ENCODE data around the gene MYOD1. TPM values are rescaled to one million over a fixed set of nuclear protein-coding genes. Genes with fewer than 3 reads are reported as not detected.

MYOD1 gene
- total RNA-seq, 2 experiments from 2014 or later, result not detected

GRCh38 chr11:17695454-17696441 is 23.6 kb upstream of the MYOD1 start:
- ChIA-PET CTCF (ENCODE audit: unreplicated experiment) (no interaction called here), POLR2A (no interaction called here)
- BruUV-seq (replicated peaks), result no TSS peak
- Histone ChIP-seq H3K4me3 (ENCODE audit: low read depth, low read length, poor library complexity, severe bottlenecking) (no peak overlapping the region), H3K79me2 (ENCODE audit: insufficient read depth, low read depth, low read length) (no peaks in the 10 kb centered on the region), H3K36me3 (ENCODE audit: insufficient read depth, low read length) (no peaks in the 10 kb centered on the region), H3K4me2 (ENCODE audit: low read length) (no peak overlapping the region), H2AFZ (ENCODE audit: low read length) (no peak overlapping the region), H3K27ac (ENCODE audit: low read depth, low read length, poor library complexity, severe bottlenecking) (no peak overlapping the region), H3K9me2 (ENCODE audit: insufficient read depth, low read length) (no peaks in the 10 kb centered on the region), H3K4me1 (ENCODE audit: insufficient read depth, low read length, poor library complexity, severe bottlenecking) (no peaks in the 10 kb centered on the region), H4K20me1 (ENCODE audit: insufficient read depth, low read length) (no peaks in the 10 kb centered on the region), H3K9me3 (ENCODE audit: low read length) (no peaks in the 10 kb centered on the region)
- no peak for TF ChIP-seq CTCF (conservative IDR thresholded peaks at IDR 0.05; ENCODE audit: low read length)
- TF ChIP-seq EZH2phosphoT487 (IDR thresholded peaks at IDR 0.05; ENCODE audit: borderline replicate concordance, low read depth, low read length), result no peak
- DNase-seq (ENCODE audit: low spot score), result no peak
- intact Hi-C loops (cut with micrococcal nuclease; ENCODE audit: unreplicated experiment), result no loop called here

- Histone ChIP-seq H3K4me1 (ENCODE audit: insufficient read depth, low read length, poor library complexity, severe bottlenecking) (no peaks in the 10 kb centered on the region), H3K9me2 (ENCODE audit: insufficient read depth, low read length) (no peaks in the 10 kb centered on the region), H3K36me3 (ENCODE audit: insufficient read depth, low read length) (no peaks in the 10 kb centered on the region), H3K27ac (ENCODE audit: low read depth, low read length, poor library complexity, severe bottlenecking) (no peak overlapping the region), H3K4me3 (ENCODE audit: low read depth, low read length, poor library complexity, severe bottlenecking) (no peak overlapping the region), H4K20me1 (ENCODE audit: insufficient read depth, low read length) (no peaks in the 10 kb centered on the region), H3K79me2 (ENCODE audit: insufficient read depth, low read depth, low read length) (no peaks in the 10 kb centered on the region), H2AFZ (ENCODE audit: low read length) (no peak overlapping the region), H3K9me3 (ENCODE audit: low read length) (no peaks in the 10 kb centered on the region), H3K4me2 (ENCODE audit: low read length) (no peak overlapping the region)
- POLR2A ChIA-PET, result no interaction called here
- DNase-seq (ENCODE audit: low spot score), result no peak
- intact Hi-C loops (cut with micrococcal nuclease; ENCODE audit: unreplicated experiment), result no loop called here
- BruUV-seq (replicated peaks), result no TSS peak
- CTCF ChIA-PET (ENCODE audit: unreplicated experiment), result no interaction called here
- TF ChIP-seq CTCF (conservative IDR thresholded peaks at IDR 0.05; ENCODE audit: low read length), result no peak
- no peak for TF ChIP-seq EZH2phosphoT487 (IDR thresholded peaks at IDR 0.05; ENCODE audit: borderline replicate concordance, low read depth, low read length)
Observed at GRCh38 chr11:17696741-17697140, 22.6 kb upstream of the MYOD1 start.
